ENCODE results near the gene MDM2. TPM values are rescaled to one million over a fixed set of nuclear protein-coding genes. Genes with fewer than 3 reads are reported as not detected.

The MDM2 gene
- total and polyA plus RNA-seq, 10 donors: 41.5 to 248 (median 111) TPM

GRCh38 chr12:68771223-68771925, 36.6 kb upstream of the MDM2 start:
- Histone ChIP-seq H3K4me3 (no peak overlapping the region), H3K36me3 (peaks cover 0 to 13% (median 5%) of the 10 kb centered on the region in 6 donors), H3K4me1 (peaks cover 0 to 22% (median 8%) of the 10 kb centered on the region in 6 donors), H3K27me3 (replicated peaks in 1 of 7) (no peaks in the 10 kb centered on the region), H3K9me3 (no peaks in the 10 kb centered on the region), H3K27ac (no peak overlapping the region)
- 92 to 96% (median 94%) methylated on average over 5 of the region's 5 CpGs for WGBS, 5 donors
- TF ChIP-seq POLR2AphosphoS5 (IDR thresholded peaks at IDR 0.05): no peak
- TF ChIP-seq POLR2A (IDR thresholded peaks at IDR 0.05): no peak
- TF ChIP-seq CTCF (IDR thresholded peaks at IDR 0.05 in 8 of 11, conservative IDR thresholded peaks at IDR 0.05 in 3 of 11): no peak
- intact Hi-C loops (cut with DNase I; ENCODE audit: low total_unique reads): no loop called here
- peak; percentile 34 for DNase-seq

GRCh38 chr12:68772714-68773113, 35.3 kb upstream of the MDM2 start:
- peak overlapping the region in 1 of 8 donors; percentile 15 for H3K4me3 ChIP-seq
- TF ChIP-seq POLR2A (IDR thresholded peaks at IDR 0.05) (no peak), POLR2AphosphoS5 (IDR thresholded peaks at IDR 0.05) (no peak), CTCF (IDR thresholded peaks at IDR 0.05 in 8 of 11, conservative IDR thresholded peaks at IDR 0.05 in 3 of 11) (no peak)
- H3K27me3 ChIP-seq (replicated peaks in 1 of 7): no peaks in the 10 kb centered on the region
- H3K4me1 ChIP-seq: peaks cover 0 to 22% (median 8%) of the 10 kb centered on the region in 6 donors
- no peak for DNase-seq
- peak overlapping the region in 5 of 8 donors; percentile 22 to 57 (median 41) for H3K27ac ChIP-seq
- intact Hi-C loops (cut with DNase I; ENCODE audit: low total_unique reads): no loop called here
- no peaks in the 10 kb centered on the region for H3K9me3 ChIP-seq
- 30 to 46% (median 37%) methylated on average over 8 of the region's 8 CpGs for WGBS, 5 donors
- no peaks in the 10 kb centered on the region for H3K36me3 ChIP-seq

GRCh38 chr12:68773582-68773981, 34.4 kb upstream of the MDM2 start:
- Histone ChIP-seq H3K27me3 (replicated peaks in 1 of 7) (no peaks in the 10 kb centered on the region), H3K36me3 (no peaks in the 10 kb centered on the region), H3K27ac (peak overlapping the region in 3 of 8 donors; percentile 22 to 57 (median 53)), H3K4me1 (peaks cover 0 to 22% (median 8%) of the 10 kb centered on the region in 6 donors), H3K9me3 (no peaks in the 10 kb centered on the region), H3K4me3 (no peak overlapping the region)
- TF ChIP-seq POLR2AphosphoS5 (IDR thresholded peaks at IDR 0.05): no peak
- TF ChIP-seq POLR2A (IDR thresholded peaks at IDR 0.05): no peak
- no peak for TF ChIP-seq CTCF (IDR thresholded peaks at IDR 0.05 in 8 of 11, conservative IDR thresholded peaks at IDR 0.05 in 3 of 11)
- intact Hi-C loops (cut with DNase I; ENCODE audit: low total_unique reads): no loop called here
- WGBS, 5 donors: 89 to 97% (median 94%) methylated on average over 5 of the region's 5 CpGs
- no peak for DNase-seq

- Histone ChIP-seq H3K36me3 (no peaks in the 10 kb centered on the region), H3K27ac (no peak overlapping the region), H3K4me3 (no peak overlapping the region), H3K27me3 (replicated peaks in 1 of 7) (no peaks in the 10 kb centered on the region), H3K4me1 (peaks cover 0 to 22% (median 8%) of the 10 kb centered on the region in 6 donors), H3K9me3 (no peaks in the 10 kb centered on the region)
- no peak for TF ChIP-seq POLR2AphosphoS5 (IDR thresholded peaks at IDR 0.05)
- no peak for TF ChIP-seq CTCF (IDR thresholded peaks at IDR 0.05 in 8 of 11, conservative IDR thresholded peaks at IDR 0.05 in 3 of 11)
- no peak for TF ChIP-seq POLR2A (IDR thresholded peaks at IDR 0.05)
- WGBS, 5 donors: 87 to 94% (median 91%) methylated on average over 7 of the region's 7 CpGs
- no peak for DNase-seq
- intact Hi-C loops (cut with DNase I; ENCODE audit: low total_unique reads): no loop called here
Measured at GRCh38 chr12:68775121-68775630, 32.8 kb upstream of the MDM2 start.

All from spleen (tissue), 11 donors.